Endothelial cell of umbilical vein (primary cell): Measurements from ENCODE around the gene ZNF423. TPM values are rescaled to one million over a fixed set of nuclear protein-coding genes. Genes with fewer than 3 reads are reported as not detected.
A peak's percentile ranks its signal among the peaks of the same experiment; 100 is the strongest.

Source experiments
- BruUV-seq: library from RNA; stranded (reverse); fragments of 400-500 nt; replicated peaks from 2 replicates; lab custom pipeline; 2021; lab: Mats Ljungman, UMichigan
- CTCF ChIA-PET: fragments of 300-600, 350-600 bp; sonication (Branson Sonifier 250); formaldehyde crosslinking; loops from one replicate; lab custom pipeline; 2021; ENCODE audit warnings: antibody characterized with exemption, inconsistent platforms; lab: Charles Lee
- POLR2A ChIA-PET: fragments of 300-600, 350-600 bp; sonication (Branson Sonifier 250); formaldehyde crosslinking; loops from one replicate; lab custom pipeline; 2021; ENCODE audit warnings: antibody characterized with exemption, inconsistent platforms; lab: Charles Lee
- DNase-seq: peaks from one replicate; pipeline ENCODE4 v3.0.0-alpha.2; 2011; ENCODE audit warnings: low read depth, low spot score
- FAIRE-seq: peaks from 2 replicates; lab custom pipeline; 2011; peaks lifted over from hg19 to GRCh38; lab: Jason Lieb, UNC
- H2AFZ ChIP-seq: 2 replicates; pipeline ENCODE4 v1.6.0; 2012; ENCODE audit warnings: low read depth, low read length, control low read depth, inconsistent platforms
- H3K27ac ChIP-seq: 2 replicates; pipeline ENCODE4 v1.5.1; 2011; ENCODE audit warnings: low read depth, mild to moderate bottlenecking, control low read depth, low read length, moderate library complexity; ENCODE audit not compliant: insufficient read depth
- H3K27me3 ChIP-seq, 2 experiments: 2 replicates each; pipeline versions ENCODE4 v1.6.0 to v1.6.1; 2011; ENCODE audit warnings: low read length in 2 of 2, mixed read lengths in 1 of 2; ENCODE audit not compliant: control insufficient read depth in 2 of 2, insufficient read depth in 2 of 2
- H3K36me3 ChIP-seq, 2 experiments: 2 replicates in 1 of 2; 3 replicates in 1 of 2; pipeline ENCODE4 v1.5.1; 2011; ENCODE audit warnings: low read length in 2 of 2, mild to moderate bottlenecking in 1 of 2, moderate library complexity in 1 of 2; ENCODE audit not compliant: control insufficient read depth in 2 of 2, insufficient read depth in 2 of 2; ENCODE audit errors: extremely low read depth in 1 of 2
- H3K4me1 ChIP-seq: 3 replicates; pipeline ENCODE4 v1.5.1; 2011; ENCODE audit warnings: mild to moderate bottlenecking, low read length; ENCODE audit not compliant: control insufficient read depth, insufficient read depth; ENCODE audit errors: extremely low read depth
- H3K4me2 ChIP-seq: 2 replicates; pipeline ENCODE4 v1.6.1; 2011; ENCODE audit warnings: low read length, control low read depth, mixed read lengths; ENCODE audit not compliant: insufficient read depth
- H3K4me3 ChIP-seq, 3 experiments: fragments of 200-600 bp in 1 of 3; sonication (generic), shearing (Covaris generic) in 1 of 3; replicated peaks in 1 of 3; 2 replicates each; pipeline ENCODE4 v1.5.1; 2011 to 2016; ENCODE audit warnings: control low read depth in 3 of 3, low read length in 3 of 3, mild to moderate bottlenecking in 2 of 3, inconsistent platforms in 1 of 3, low read depth in 1 of 3, moderate library complexity in 1 of 3; ENCODE audit not compliant: insufficient read depth in 1 of 3
- H3K79me2 ChIP-seq: 2 replicates; pipeline ENCODE4 v1.6.0; 2012; ENCODE audit warnings: low read length, inconsistent platforms; ENCODE audit not compliant: control insufficient read depth, insufficient read depth
- H3K9ac ChIP-seq: replicated peaks from 2 replicates; pipeline ENCODE3; 2011; ENCODE audit warnings: low read length, control low read depth; ENCODE audit not compliant: insufficient read depth; ENCODE audit errors: extremely low read depth
- H3K9me1 ChIP-seq: replicated peaks from 3 replicates; pipeline ENCODE4 v1.6.0; 2011; ENCODE audit warnings: mild to moderate bottlenecking, low read length; ENCODE audit not compliant: control insufficient read depth, insufficient read depth; ENCODE audit errors: extremely low read depth
- H3K9me3 ChIP-seq: replicated peaks from 2 replicates; pipeline ENCODE4 v1.5.1; 2012; ENCODE audit warnings: low read length, inconsistent platforms; ENCODE audit not compliant: control insufficient read depth, insufficient read depth
- H4K20me1 ChIP-seq: replicated peaks from 2 replicates; pipeline ENCODE3; 2011; ENCODE audit warnings: mild to moderate bottlenecking, low read length; ENCODE audit not compliant: control insufficient read depth, insufficient read depth; ENCODE audit errors: extremely low read depth
- CTCF ChIP-seq, 2 donors: IDR thresholded peaks; 1 replicate in 1 of 2; 2 replicates in 1 of 2; pipeline ENCODE4 v1.5.1; 2011; ENCODE audit warnings: low read length in 2 of 2, mild to moderate bottlenecking in 2 of 2, moderate library complexity in 2 of 2, control low read depth in 1 of 2, inconsistent platforms in 1 of 2, low read depth in 1 of 2; ENCODE audit not compliant: insufficient read depth in 1 of 2; ENCODE audit errors: extremely low read depth in 1 of 2
- EZH2 ChIP-seq: IDR thresholded peaks from 2 replicates; pipeline ENCODE4 v1.6.1; 2012; ENCODE audit warnings: borderline replicate concordance, low read depth, mild to moderate bottlenecking, moderate library complexity, low read length, inconsistent platforms; ENCODE audit not compliant: severe bottlenecking
- MYC ChIP-seq: IDR thresholded peaks from one replicate; pipeline ENCODE4 v1.6.1; 2011; ENCODE audit warnings: mild to moderate bottlenecking, low read depth, low read length
- POLR2AphosphoS5 ChIP-seq: IDR thresholded peaks from 2 replicates; pipeline ENCODE4 v1.6.1; 2012; ENCODE audit warnings: low read depth, mild to moderate bottlenecking, control low read depth, low read length, moderate library complexity; ENCODE audit not compliant: insufficient read depth
- dilution Hi-C: fragments of 300-500 bp; cut with MboI; formaldehyde crosslinking; loops from one replicate; pipeline ENCODE4 v1.15.0; 2019; ENCODE audit warnings: low sequenced_read_pairs; ENCODE audit not compliant: extremely low pct_ligation_motif_present
- intact Hi-C: fragments of 100-400 bp; cut with micrococcal nuclease; formaldehyde crosslinking; loops from one replicate; pipeline ENCODE4 v1.10.0; 2022
- polyA plus RNA-seq, 4 experiments: library from polyadenylated mRNA; depleted of rRNA in 3 of 4; stranded (reverse) in 3 of 4; unstranded in 1 of 4; fragments of >200 nt; gene quantifications; 2 replicates each; pipeline versions ENCODE4 v1.2.1 to v1.2.3, GENCODE V29; 2011 to 2012; ENCODE audit warnings: missing spikeins in 1 of 4
- total RNA-seq: library from RNA; stranded (reverse); gene quantifications from 2 replicates; pipeline ENCODE4 v1.2.3, GENCODE V29; 2021

The ZNF423 gene
- total and polyA plus RNA-seq, 2 donors (not counting 3 experiments of a cell fraction or from before 2014, with no cell fraction given): 2.2 to 8.1 TPM

GRCh38 chr16:49704586-49705155 is 151.2 kb downstream of the ZNF423 start:
- no peak for FAIRE-seq
- no peak for DNase-seq

More at GRCh38 chr16:49704586-49705155, 151.2 kb downstream of the ZNF423 start:
- Histone ChIP-seq H4K20me1 (no peaks in the 10 kb centered on the region), H3K9me3 (no peaks in the 10 kb centered on the region), H3K27me3 (peaks cover 0 to under 1% of the 10 kb centered on the region in 2 experiments), H2AFZ (no peak overlapping the region), H3K4me2 (no peak overlapping the region), H3K27ac (no peak overlapping the region), H3K9me1 (no peaks in the 10 kb centered on the region), H3K4me1 (no peaks in the 10 kb centered on the region), H3K4me3 (no peak overlapping the region), H3K36me3 (no peaks in the 10 kb centered on the region), H3K79me2 (no peaks in the 10 kb centered on the region), H3K9ac (no peak overlapping the region)
- CTCF ChIA-PET: interaction anchor here (1.0 to 1.8 kb wide), 3 partner anchors 148 to 297 kb away, joined by 3 to 10 read pairs (median 6); no protein-coding TSS in a partner anchor
- POLR2A ChIA-PET: no interaction called here
- peak; percentile 13 to 15 for TF ChIP-seq CTCF (IDR thresholded peaks at IDR 0.05; ENCODE audit: extremely low read depth in 1 of 2, insufficient read depth in 1 of 2, low read depth in 1 of 2, low read length in 2 of 2)
- no peak for TF ChIP-seq EZH2
- no peak for TF ChIP-seq MYC
- TF ChIP-seq POLR2AphosphoS5: no peak
- dilution Hi-C loops (no loop called here), intact Hi-C loops (loop anchor here (1.0 to 10.0 kb wide), 4 partner anchors 150 to 296 kb away; partner anchors contain the start of gene ZNF423)
- BruUV-seq: no TSS peak
